M059J (cell line): ENCODE measurements around the gene NT5DC4. TPM values are rescaled to one million over a fixed set of nuclear protein-coding genes. Genes with fewer than 3 reads are reported as not detected.
"Not testable (repeated sequence)": the region's sequence is repeated elsewhere in the genome, so short reads cannot be mapped to it uniquely, and the experiment has no call there.

Experiments used
- DNase-seq: peaks from one replicate; pipeline ENCODE4 v3.0.0-alpha.2; 2012; ENCODE audit warnings: low read depth
- total RNA-seq: library from RNA; depleted of rRNA; stranded (reverse); fragments of >200 nt; shearing (Covaris generic); gene quantifications from 2 replicates; pipeline ENCODE4 v1.2.3, GENCODE V29; 2014

NT5DC4 gene
- total RNA-seq, 1 experiment from 2014 or later: not detected

DNA sequence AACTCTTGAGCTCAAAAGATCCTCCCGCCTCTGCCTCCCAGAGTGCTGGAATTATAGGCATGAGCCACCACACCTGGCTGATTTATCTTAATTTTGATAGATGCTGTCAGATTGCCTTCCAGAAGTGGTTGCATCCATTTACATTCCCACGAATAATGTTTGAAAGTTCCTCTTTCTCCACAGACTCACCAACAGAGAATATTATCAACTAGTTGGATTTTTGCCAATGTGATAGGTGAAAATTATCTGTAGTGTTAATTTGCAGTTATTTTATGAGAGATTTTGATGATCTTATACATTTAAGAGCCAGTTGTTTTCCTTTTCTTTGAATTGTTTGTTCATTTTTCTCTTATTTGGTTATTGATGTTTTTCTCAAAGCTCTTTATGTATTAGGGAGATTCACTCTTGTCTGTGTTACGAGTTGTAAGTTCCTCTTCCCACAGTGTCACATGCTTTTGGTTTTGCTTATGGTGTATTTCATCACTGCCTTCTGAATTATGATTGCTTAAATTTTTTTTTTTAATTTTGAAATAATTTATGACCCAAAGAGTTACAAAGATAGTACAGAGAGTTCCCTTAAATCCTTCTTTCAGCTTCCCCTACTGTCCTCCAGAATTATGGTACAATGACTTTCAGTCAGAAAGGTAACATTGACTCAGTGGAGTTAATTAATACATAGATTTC, 20.7 kb upstream of the NT5DC4 start:
- no peak for DNase-seq

DNA sequence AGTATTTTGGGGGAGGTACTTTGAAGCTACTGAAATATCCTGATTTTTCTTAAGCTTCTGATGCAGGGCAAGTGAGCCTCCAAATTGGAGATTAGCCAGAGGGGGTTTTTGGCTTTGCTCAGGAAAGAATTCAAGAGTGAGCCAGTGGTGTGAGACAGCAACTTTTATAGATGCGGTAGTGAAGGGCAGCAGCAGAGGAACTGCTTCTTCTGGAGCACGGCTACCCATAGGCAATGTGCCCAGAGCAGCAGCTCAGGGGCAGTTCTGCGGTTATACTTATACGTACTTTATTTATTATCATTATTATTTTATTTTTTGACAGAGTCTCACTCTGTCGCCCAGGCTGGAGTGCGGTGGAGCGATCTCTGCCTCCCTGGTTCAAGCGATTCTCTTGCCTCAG, 19.8 kb upstream of the NT5DC4 start:
- DNase-seq: peak; percentile 49

DNA sequence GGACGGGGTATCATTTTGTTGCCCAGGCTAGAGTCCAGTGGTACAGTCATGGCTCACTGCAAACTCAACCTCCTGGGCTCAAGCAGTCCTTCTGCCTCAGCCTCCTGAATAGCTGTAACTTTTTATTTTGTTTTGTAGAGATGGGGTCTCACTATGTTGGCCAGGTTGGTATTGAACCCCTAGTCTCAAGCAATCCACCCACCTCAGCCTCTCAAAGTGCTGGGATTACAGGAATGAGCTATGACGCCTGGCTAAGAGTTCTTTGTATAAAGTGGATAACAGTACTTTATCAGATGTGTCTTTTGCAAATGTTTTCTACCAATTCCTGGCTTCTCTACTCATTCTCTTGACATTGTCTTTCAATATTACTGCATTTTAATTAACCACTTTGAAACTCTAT, 17.1 kb upstream of the NT5DC4 start:
- DNase-seq: no peak

DNA sequence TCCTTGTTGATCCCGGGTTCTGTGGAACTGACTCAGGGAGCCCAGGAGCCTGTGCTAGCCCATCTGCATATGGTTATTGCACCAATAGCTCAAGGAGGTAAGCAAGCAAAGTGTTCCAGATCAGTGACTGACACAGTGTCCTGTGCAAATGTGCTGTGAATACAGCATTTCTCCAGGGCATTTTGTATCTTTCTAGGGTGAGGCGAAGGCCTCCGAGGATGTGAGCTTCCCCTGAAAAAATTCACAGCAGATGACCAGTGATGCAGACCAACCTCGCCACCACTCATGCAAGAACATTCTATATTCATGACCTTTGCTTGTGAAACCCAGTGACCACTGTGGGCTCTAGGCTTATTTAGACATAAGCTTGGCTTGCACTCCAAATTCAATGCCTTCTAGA, 15.2 kb upstream of the NT5DC4 start:
- DNase-seq: no peak

DNA sequence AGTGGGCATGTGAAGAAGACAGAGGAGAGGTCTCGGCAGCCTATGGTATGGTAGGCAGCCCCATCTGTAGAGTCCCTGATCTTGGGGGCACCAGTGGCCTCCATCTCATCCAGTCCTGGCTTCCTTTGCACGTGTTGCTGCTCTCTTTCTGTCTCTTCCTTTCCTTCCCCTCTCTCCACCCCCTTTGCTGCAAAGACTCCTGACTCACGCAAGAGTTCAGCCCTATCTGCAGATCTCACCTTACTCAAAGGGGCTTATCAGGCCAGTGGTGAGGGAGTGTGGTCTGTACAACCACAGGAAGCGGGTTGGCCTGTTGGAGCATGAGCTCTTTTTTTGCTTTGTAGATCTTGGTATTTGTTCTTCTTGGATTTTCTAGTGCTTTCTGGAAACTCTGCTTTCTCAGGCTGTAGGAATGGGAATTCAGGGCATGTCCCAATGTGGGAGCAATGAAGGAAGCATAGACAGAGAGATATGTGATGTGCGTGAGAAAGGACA, 14.6 kb upstream of the NT5DC4 start:
- DNase-seq: peak; percentile 89

DNA sequence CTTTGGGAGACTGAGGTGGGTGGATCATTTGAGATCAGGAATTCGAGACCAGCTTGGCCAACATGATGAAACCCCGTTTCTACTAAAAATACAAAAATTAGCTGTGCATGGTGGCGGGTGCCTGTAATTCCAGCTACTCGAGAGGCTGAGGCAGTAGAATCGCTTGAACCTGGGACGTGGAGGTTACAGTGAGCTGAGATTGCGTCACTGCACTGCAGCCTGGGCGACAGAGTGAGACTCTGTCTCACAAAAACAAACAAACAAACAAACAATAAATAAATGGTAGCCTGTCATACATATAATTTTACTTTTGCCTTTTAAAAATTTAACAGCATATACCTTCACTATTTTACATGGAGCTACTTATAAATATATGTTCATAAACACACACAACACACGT, 13.9 kb upstream of the NT5DC4 start:
- DNase-seq: not testable (repeated sequence)

DNA sequence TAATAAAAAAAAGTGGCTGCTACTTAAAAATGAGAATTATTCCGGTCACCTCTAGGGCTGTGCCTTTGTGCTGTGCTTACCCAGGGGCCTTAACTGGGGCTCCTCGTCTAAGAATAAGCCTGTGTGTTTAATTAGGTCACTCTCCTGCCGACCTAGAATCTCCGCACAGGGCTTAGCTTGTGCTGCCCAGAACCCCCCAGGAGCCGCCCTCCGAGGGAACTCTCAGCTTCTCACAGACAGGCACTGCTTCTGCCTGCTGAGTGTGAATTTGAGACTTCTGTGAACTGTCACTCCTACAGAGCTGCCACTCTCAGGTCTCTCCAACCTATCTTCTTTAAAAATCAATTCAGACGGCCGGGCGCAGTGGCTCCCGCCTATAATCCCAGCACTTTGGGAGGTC, 11.9 kb upstream of the NT5DC4 start:
- DNase-seq: no peak

DNA sequence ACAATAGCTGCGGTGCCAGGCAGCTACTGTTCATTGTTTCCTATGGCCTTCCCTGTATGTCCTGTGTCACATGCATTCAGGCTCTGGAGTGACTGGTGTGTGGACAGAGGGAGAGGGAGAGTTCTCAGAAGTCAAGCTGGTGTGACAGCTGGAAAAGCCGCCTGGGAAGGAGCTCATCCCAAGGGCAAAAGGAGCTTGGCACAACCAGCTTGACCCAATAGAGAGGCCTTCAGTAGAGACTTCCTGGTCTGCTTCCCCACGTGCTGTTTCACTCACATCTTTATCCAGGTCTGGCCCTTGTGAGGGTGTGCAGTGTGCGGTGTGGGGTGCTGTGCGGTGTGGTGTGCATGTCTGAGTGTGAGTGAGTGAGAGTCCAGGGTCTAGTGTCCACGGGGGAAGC, 11.1 kb upstream of the NT5DC4 start:
- no peak for DNase-seq

DNA sequence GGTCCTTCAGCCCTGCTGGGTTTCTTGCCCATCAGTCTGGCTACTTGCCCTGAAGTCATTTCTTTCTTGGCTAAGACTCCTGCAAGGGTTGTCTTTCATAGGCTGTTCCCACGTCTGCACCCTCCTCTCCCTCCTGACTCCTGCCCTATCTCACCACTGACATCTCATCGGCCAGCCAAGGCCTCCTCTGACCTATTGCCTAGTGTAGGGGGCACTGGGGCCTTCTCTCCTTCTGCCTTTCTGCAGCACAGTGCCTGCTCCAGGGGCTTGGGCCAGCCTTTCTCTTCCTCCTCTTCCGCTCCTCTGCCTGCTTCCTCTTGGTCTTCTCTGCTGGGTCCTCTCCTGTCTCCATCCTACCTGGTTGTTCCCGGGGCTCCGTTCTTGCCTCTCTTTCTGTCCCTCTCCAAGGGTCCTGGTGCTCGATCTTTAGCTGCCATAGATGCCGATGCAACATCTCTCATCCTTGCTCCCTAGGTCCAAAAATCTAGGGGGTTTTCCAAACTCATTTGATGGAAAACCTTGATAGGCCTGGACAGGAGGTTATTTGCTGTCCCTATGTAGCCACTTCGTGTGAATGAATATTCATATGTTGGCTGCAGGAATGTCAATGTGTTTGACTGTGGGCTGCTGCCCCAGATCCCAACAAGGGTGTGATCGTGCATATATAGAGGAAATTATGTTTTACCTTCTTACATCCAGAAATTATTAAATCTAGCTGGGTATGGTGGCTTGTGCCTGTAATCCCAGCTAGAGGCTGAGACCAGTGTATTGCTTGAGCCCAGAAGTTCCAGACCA, 9.7 kb upstream of the NT5DC4 start:
- DNase-seq: no peak

DNA sequence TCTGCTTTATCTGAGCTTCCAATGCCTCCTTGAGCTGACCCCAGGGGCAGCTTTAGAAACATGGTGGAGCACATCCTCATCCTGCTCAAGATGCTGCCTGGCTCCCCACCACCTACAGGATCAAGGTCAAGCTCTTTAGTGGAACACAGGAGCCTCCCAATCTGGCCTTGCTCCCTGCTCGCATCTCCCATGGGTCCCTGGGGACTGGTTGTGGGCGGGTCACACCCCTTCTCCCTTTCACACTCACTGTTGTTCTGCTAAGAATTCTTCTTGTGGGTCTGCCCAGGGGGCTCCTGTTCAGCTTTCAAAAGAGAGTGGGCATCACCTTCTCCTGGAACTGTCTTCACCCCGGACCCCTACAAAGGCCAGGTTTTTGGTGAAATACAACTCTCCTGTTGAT, 8.4 kb upstream of the NT5DC4 start:
- no peak for DNase-seq

DNA sequence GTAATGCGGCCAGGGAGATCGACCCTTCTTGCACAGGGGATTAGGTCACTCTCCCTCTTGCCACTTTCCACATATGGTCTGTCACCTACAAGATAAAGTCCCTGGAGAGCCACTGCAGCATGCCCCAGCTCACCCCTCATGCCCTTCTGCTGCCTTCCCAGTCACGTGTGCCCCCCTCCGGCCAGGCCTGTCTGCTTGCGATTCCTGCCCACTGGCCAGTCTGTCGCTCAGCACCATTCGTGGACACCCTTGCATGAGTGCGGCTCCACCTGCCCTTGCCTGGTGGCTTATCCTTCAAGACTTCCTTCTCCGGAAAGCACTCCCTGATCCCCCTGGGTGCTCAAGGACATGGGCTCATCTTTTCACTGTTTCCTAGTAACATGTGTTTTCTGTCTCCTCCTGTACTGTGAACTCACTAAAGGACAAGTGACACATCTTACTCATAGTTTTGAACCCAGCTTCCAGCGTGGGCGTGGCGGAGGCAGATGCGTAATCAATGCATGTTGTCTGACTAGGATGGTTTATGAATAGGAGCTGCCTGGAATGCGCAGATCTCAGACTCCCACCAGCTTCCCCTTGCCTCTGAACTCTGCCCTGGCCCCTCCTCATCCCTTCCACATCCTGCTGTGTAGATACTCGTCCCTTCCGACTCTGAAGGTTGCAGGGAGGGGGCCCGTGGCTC, 7.8 kb upstream of the NT5DC4 start:
- DNase-seq: no peak

DNA sequence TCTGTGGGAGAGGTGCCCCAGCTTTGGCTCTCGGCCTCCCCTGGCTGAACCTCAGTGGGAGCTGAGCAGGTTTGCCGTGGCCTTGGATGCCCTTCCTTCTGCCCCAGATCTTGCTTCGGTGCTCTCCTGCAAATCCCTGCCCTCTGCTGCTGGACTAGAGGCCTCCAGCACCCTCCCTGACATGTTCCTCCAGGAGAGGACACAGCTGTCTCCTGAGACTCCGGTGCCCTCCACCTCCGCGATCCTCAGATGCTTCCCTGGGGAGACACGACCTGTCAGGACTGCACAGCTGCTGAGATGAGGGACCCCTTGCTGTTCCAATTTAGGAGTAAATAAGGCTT, 7.3 kb upstream of the NT5DC4 start:
- no peak for DNase-seq

DNA sequence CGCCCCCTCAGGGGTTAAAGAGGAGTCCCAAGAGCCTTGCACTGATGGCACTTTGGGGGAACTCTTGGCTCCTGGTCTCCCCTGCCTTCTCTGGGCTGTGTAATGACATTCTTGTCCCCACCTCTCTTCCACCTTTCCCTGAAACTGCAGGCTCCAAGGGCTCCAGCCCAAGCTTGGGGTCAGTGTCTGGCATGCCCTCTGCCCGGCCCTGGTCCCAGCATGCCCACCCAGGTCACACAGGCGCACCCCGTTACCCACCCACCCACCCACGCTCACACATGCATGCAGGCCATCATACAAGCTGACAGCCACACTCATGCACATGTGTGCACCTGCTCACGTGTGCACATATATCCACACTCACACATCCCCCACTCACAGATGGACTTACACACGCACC, 6.9 kb upstream of the NT5DC4 start:
- no peak for DNase-seq

DNA sequence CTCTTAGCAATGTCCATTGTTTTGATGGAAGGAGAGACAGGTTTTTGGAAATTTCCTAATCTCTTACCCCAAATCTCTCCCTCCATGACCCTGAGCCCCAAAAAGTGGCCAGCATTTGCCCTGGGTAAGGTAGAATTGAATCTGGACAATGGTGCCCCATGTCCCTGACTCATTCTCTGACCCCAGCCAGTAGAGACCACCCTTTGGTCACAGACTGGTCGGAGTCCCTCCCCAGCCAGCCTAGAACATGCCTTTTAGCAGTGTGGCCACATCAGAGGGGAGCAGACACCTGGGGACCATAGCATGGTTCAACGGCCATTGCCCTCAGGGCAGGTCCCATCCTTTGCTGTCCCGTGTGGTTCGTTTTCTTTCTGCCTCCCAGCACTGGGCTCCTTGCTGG, 6.5 kb upstream of the NT5DC4 start:
- no peak for DNase-seq

DNA sequence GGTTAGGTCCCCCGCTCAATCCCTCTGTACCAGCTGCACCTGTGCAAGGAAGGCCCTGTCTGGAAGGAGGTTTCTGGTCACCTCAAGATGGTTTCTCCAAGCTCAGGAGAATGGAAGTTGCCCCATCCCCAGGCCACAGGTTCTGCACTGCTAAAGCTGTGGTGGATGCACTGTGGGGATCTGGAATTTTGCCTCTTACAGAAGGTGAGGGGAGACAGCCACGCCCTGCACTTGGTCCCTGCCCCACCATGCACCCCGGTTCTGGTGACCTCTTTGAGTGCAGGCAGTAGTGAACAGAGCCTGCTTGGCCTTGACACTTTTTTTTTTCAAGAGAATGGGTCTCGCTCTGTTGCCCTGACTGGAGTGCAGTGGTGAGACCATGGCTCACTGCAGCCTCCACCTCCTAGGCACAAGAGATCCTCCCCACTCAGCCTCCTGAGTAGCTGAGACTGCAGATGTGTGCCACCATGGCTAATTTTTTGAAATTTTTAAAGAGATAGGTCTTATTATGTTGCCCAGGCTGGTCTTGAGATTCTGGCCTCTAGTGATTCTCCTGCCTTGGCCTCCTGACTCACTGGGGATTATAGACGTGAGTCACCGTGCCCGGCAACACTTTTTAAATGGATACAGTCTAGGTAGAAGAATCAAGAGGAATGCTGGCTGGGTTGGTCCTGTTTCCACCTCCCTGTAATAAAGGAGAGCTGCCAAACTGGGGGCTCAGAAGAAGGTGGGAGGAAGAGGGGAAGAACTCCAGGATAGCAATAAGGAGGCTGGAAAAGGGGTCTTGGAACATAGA, 5.8 kb upstream of the NT5DC4 start:
- peak; percentile 85 for DNase-seq

DNA sequence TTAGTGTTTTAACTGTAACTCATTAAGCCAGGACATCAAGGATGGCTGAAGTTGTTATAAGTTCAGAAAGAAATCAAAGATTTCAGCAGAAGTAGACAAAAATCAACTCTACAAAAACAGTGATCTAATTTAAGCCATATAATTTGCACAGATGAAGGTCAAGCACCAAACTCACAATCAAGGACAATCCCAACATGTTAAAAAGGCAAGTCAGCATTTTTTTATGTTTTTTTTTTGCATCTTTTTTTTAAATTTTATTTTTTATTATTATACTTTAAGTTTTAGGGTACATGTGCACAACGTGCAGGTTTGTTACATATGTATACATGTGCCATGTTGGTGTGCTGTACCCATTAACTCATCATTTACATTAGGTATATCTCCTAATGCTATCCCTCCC, 4.7 kb upstream of the NT5DC4 start:
- DNase-seq: not testable (repeated sequence)

DNA sequence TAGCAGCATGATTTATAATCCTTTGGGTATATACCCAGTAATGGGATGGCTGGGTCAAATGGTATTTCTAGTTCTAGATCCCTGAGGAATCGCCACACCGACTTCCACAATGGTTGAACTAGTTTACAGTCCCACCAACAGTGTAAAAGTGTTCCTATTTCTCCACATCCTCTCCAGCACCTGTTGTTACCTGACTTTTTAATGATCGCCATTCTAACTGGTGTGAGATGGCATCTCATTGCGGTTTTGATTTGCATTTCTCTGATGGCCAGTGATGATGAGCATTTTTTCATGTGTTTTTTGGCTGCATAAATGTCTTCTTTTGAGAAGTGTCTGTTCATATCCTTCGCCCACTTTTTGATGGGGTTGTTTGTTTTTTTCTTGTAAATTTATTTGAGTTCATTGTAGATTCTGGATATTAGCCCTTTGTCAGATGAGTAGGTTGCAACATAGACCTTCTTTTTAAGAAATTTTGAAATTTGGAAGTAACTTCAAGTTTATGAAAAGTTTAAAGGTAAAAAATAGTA, 3.9 kb upstream of the NT5DC4 start:
- not testable (repeated sequence) for DNase-seq

DNA sequence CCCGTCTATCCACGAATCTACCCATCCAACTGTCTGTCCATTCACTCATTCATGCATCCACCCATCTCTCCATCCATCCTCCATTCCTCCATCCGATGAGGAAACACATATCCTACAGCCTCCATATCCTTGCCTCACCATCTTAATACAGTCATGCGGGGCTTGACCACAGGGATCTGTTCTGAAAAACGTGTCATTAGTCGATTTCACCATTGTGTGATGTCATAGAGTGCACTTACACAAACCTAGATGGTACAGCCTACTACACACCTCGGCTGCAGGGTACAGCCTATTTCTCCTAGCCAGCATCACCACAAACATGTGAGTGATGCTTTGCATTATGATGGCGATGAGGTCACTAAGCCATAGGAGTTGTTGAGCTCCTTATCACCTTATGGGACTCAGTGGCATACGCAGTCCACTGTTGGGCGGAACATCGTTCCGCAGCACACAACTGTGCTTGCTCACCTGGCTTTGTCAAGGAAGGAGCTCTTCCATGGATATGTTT, 1.9 kb upstream of the NT5DC4 start:
- no peak for DNase-seq

DNA sequence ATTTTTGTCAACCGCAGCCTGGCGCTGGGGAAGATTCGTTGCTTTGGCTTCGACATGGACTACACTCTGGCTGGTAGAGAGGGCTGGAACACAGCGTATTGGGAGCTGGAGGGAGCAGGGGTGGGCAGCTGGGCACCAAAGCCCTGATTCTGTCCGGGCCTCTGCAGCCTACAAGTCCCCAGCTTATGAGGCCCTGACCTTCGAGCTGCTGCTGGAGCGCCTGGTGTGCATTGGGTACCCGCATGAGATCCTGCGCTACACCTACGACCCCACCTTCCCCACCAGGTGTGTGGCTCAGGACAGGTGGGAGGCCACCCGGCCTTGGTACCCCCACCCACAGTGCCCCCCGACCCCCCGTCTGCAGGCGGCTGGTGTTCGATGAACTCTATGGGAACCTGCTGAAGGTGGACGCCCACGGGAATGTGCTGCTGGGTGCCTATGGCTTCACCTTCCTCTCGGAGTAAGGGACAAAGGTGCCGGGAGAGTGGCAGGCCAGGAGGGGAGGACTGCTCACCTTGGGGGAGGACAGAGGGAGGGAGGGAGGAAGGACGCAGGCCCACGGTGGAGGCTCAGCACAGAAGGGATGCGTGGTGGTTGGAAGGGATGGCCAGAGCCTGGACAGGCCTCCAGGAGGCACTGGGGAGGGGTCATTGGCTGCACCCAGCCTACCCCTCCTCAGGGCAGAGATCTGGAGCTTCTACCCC, 1.2 kb downstream of the NT5DC4 start:
- DNase-seq: no peak

DNA sequence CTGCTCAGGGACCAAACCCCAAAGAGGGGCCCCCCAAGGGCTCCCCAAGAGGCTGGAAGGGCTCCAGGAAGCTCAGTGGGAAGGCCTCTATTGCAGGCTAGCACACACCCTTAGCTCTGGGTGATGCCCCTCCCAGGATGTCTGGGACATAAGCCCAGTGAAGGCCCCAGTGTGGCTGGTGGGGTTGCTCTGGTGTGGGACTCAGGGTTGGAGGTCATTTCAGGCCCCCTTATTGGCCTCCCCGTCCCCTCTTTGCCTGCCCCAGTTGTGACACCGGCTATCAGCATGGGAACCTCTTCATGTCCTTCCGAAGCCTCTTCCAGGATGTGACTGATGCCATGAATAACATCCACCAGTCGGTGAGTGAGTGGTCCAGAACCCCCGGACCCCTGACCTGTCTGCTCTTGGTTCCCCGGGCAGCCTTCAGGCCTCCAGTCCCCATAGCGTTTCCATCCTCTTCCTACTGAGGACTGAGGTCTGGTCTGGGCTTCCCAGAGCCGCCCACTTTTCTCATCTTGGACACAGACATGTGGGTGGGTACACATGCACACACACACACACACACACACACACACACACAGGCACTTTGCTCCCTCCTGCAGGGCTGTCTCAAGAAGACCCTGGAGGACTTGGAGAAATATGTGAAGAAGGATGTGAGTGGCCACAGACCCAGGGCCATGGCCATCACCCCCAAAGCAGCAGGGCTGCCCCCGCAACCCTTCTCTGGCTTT, 2.2 kb downstream of the NT5DC4 start:
- DNase-seq: no peak
